Loucy (cell line): ENCODE data around the gene CKS1B.
A peak's percentile ranks its signal among the peaks of the same experiment; 100 is the strongest.

Source experiments
- H2AFZ ChIP-seq: fragments of 200-600 bp; sonication (generic); 2 replicates; pipeline ENCODE4 v1.6.0; 2016; ENCODE audit warnings: antibody characterized with exemption, mild to moderate bottlenecking, low read length, moderate library complexity
- H3F3A ChIP-seq: fragments of 200-600 bp; 2 replicates; pipeline ENCODE4 v1.6.0; 2016; ENCODE audit warnings: antibody characterized with exemption, low read depth, mild to moderate bottlenecking
- H3K27me3 ChIP-seq: fragments of 200-600 bp; sonication (generic); 2 replicates; pipeline ENCODE4 v1.6.1; 2014; ENCODE audit warnings: low read length, mild to moderate bottlenecking; ENCODE audit not compliant: insufficient read depth, poor library complexity, severe bottlenecking
- H3K36me3 ChIP-seq: fragments of 200-600 bp; sonication (generic); 2 replicates; pipeline ENCODE4 v1.6.1; 2016; ENCODE audit warnings: low read length; ENCODE audit not compliant: insufficient read depth
- H3K4me1 ChIP-seq: fragments of 200-600 bp; sonication (generic); 2 replicates; pipeline ENCODE4 v1.5.1; 2014; ENCODE audit warnings: low read length, mild to moderate bottlenecking; ENCODE audit not compliant: insufficient read depth, poor library complexity, severe bottlenecking
- H3K4me2 ChIP-seq: fragments of 200-600 bp; sonication (generic); 2 replicates; pipeline ENCODE4 v1.6.0; 2014; ENCODE audit warnings: antibody characterized with exemption, low read length, low read depth, mild to moderate bottlenecking; ENCODE audit not compliant: poor library complexity, severe bottlenecking
- H3K4me3 ChIP-seq: fragments of 200-600 bp; sonication (generic); 2 replicates; pipeline ENCODE4 v1.5.1; 2014; ENCODE audit warnings: low read length, mild to moderate bottlenecking, mixed read lengths; ENCODE audit not compliant: poor library complexity, severe bottlenecking
- H3K79me2 ChIP-seq: fragments of 200-600 bp; sonication (generic); 2 replicates; pipeline ENCODE4 v1.6.1; 2014; ENCODE audit warnings: low read length; ENCODE audit not compliant: insufficient read depth
- H3K9ac ChIP-seq: fragments of 200-600 bp; sonication (generic); 2 replicates; pipeline ENCODE4 v1.6.0; 2014; ENCODE audit warnings: mild to moderate bottlenecking, low read depth, low read length, moderate library complexity; ENCODE audit not compliant: poor library complexity, severe bottlenecking
- H3K9me2 ChIP-seq: fragments of 200-600 bp; sonication (generic); replicated peaks from 2 replicates; pipeline ENCODE4 v1.6.1; 2016; ENCODE audit warnings: low read depth, low read length, mixed read lengths
- H3K9me3 ChIP-seq: fragments of 200-600 bp; sonication (generic); 2 replicates; pipeline ENCODE4 v1.6.1; 2014; ENCODE audit warnings: mild to moderate bottlenecking, antibody characterized with exemption, low read length, low read depth; ENCODE audit not compliant: insufficient read depth
- H4K20me1 ChIP-seq: fragments of 200-600 bp; sonication (generic); 2 replicates; pipeline ENCODE4 v1.6.0; 2014; ENCODE audit warnings: antibody characterized with exemption, low read length, mild to moderate bottlenecking; ENCODE audit not compliant: insufficient read depth, poor library complexity, severe bottlenecking
- EZH2phosphoT487 ChIP-seq: fragments of 200-600 bp; IDR thresholded peaks from 2 replicates; pipeline ENCODE4 v1.6.1; 2018; ENCODE audit warnings: antibody characterized with exemption, mild to moderate bottlenecking, moderate library complexity, borderline replicate concordance
- TF ChIP-seq, protein P1 (sequence below): fragments of 200-600 bp; sonication (generic); conservative IDR thresholded peaks from 2 replicates; pipeline ENCODE4 v1.5.1; 2014; ENCODE audit warnings: mild to moderate bottlenecking, antibody characterized with exemption, low read length

CKS1B gene

DNA sequence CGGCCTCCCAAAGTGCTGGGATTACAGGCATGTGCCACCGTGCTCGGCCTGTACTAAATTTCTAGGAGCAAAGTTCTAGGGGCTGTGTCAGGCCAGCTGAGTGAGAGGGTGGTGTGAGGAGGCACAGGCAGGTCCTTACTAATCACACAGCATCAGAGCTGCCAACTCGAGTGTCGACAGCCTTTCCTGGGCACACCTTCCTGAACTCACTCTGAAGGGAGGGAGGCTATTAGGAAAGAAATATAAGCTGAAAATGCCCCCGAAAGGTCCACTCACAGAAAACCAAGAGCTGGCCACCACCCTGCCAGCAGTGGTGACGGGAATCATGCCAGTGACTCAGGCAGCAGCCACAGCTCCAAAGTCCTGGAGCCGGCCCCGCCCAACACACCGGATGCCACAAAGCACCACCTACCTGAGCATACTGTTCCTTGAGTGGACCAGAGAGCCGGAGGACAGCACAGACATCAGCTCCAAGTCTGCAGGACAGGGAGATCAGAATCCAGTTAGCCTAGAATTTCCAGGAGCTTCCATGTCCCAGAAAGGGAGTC is 42.5 kb upstream of the CKS1B start:
- no peaks in the 10 kb centered on the region for H3K36me3 ChIP-seq
- no peak overlapping the region for H3K4me3 ChIP-seq
- H3K9ac ChIP-seq: no peak overlapping the region
- no peak overlapping the region for H3K4me2 ChIP-seq
- no peaks in the 10 kb centered on the region for H3K9me3 ChIP-seq
- TF ChIP-seq EZH2phosphoT487: no peak
- TF ChIP-seq, protein P1, sequence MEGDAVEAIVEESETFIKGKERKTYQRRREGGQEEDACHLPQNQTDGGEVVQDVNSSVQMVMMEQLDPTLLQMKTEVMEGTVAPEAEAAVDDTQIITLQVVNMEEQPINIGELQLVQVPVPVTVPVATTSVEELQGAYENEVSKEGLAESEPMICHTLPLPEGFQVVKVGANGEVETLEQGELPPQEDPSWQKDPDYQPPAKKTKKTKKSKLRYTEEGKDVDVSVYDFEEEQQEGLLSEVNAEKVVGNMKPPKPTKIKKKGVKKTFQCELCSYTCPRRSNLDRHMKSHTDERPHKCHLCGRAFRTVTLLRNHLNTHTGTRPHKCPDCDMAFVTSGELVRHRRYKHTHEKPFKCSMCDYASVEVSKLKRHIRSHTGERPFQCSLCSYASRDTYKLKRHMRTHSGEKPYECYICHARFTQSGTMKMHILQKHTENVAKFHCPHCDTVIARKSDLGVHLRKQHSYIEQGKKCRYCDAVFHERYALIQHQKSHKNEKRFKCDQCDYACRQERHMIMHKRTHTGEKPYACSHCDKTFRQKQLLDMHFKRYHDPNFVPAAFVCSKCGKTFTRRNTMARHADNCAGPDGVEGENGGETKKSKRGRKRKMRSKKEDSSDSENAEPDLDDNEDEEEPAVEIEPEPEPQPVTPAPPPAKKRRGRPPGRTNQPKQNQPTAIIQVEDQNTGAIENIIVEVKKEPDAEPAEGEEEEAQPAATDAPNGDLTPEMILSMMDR: no peak
- peaks cover 20% of the 10 kb centered on the region for H3K79me2 ChIP-seq
- H4K20me1 ChIP-seq: no peaks in the 10 kb centered on the region
- H2AFZ ChIP-seq: no peak overlapping the region
- H3K27me3 ChIP-seq: no peaks in the 10 kb centered on the region
- no peaks in the 10 kb centered on the region for H3F3A ChIP-seq
- H3K4me1 ChIP-seq: peaks cover 14% of the 10 kb centered on the region
- H3K9me2 ChIP-seq: no peaks in the 10 kb centered on the region

DNA sequence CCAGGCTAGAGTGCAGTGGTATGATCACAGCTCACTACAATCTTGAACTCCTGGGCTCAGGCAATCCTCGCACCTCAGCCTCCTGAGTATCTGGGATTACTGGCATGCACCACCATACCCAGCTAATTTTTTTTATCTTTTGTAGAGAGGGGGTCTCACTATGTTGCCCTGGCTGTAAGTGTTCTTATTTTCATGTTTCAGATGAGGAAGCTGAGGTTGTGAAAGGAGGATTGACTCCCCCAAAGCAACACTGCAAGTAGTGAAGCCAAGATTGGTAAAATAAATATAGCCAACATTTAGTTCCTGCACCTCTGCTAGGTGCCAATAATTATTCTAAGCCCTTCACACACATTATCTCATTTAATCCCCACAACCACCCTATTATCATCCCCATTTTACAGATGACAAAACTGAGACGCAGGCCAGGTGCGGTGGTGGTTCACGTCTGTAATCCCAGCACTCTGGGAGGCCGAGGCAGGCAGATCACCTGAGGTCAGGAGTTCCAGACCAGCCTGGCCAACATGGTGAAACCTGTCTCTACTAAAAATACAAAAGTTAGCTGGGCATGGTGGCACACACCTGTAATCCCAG is 40.0 kb upstream of the CKS1B start:
- H3K9ac ChIP-seq: no peak overlapping the region
- no peak overlapping the region for H2AFZ ChIP-seq
- no peak overlapping the region for H3K4me2 ChIP-seq
- peaks cover 8% of the 10 kb centered on the region; the same call in 1 of the 2 replicates for H3F3A ChIP-seq
- H4K20me1 ChIP-seq: no peaks in the 10 kb centered on the region
- peaks cover 20% of the 10 kb centered on the region for H3K79me2 ChIP-seq
- H3K27me3 ChIP-seq: no peaks in the 10 kb centered on the region
- H3K9me2 ChIP-seq: no peaks in the 10 kb centered on the region
- H3K4me3 ChIP-seq: no peak overlapping the region
- H3K4me1 ChIP-seq: peaks cover 36% of the 10 kb centered on the region
- TF ChIP-seq, protein P1: no peak
- TF ChIP-seq EZH2phosphoT487: no peak
- H3K9me3 ChIP-seq: no peaks in the 10 kb centered on the region
- H3K36me3 ChIP-seq: no peaks in the 10 kb centered on the region

DNA sequence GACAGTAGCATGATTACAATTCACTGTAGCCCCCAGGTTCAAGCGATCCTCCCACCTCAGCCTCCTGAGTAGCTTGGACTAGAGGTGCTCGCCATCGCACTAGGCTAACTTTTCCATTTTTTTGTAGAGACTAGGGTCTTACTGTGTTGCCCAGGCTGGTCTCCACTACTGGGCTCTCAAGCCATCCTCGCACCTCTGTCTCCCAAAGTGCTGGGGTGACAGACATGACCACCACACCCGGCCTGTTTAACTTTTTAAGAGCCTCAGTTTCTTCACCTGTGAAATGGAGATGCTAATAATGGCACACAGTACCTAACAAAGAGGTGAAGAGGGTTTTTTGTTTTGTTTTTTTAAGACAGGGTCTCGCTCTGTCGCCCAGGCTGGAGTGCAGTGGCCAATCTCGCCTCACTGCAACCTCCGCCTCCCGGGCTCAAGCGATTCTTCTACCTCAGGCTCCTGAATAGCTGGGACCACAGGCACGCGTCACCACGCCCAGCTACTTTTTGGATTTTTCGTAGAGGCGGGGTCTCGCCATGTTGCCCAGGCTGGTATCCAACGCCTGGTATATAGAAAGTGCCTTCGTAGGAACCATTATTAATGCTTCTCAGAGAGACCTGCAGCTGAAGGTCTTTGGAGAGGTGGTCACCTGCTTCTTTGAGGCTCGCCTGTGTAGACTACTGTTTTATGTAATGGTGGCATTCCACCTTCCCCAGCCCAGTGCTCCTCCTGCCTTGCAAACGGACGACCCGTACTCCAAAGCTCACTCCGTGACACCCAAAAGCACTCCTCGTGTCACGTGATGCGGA is 38.5 kb upstream of the CKS1B start:
- Histone ChIP-seq H2AFZ (peak overlapping the region; percentile 89), H3F3A (peaks cover 8% of the 10 kb centered on the region; the same call in 1 of the 2 replicates), H3K4me1 (peaks cover 51% of the 10 kb centered on the region), H3K27me3 (no peaks in the 10 kb centered on the region), H3K79me2 (peaks cover 20% of the 10 kb centered on the region), H3K9me2 (no peaks in the 10 kb centered on the region), H3K9ac (peak overlapping the region; percentile 89), H3K4me3 (peak overlapping the region; percentile 90), H3K36me3 (no peaks in the 10 kb centered on the region), H4K20me1 (no peaks in the 10 kb centered on the region), H3K4me2 (peak overlapping the region; percentile 84), H3K9me3 (no peaks in the 10 kb centered on the region)
- no peak for TF ChIP-seq EZH2phosphoT487
- TF ChIP-seq, protein P1: no peak
